Measurements from ENCODE around the gene TERB1.
"Not testable (repeated sequence)": the region's sequence is repeated elsewhere in the genome, so short reads cannot be mapped to it uniquely, and the experiment has no call there.

TERB1 gene

GRCh38 chr16:66811043-66811442 is 9.7 kb upstream of the TERB1 start:
- no peak for DNase-seq

- no peak for DNase-seq
Measured at GRCh38 chr16:66810391-66810790, 9.0 kb upstream of the TERB1 start.

- DNase-seq = no peak
Measured at GRCh38 chr16:66809765-66810164, 8.4 kb upstream of the TERB1 start.

DNA sequence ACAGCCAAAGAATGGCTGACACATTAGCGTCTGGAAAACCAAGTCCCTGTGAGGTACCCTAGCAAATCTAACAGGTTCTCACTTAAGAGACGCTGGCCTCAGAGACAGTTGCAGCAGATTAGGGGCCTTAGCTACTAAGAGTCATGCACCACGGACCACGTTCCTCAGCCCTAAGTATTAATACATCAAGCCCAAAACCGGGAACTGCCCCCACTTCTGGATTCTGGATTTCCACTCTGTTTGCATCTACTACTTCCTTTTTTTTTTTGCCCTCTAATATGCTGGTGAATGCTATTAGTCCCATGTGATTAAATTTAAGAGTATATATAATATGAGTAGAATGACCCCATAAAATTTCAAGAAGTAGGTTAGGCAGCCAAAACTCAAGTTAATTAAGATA is 775 bp upstream of the TERB1 start:
- DNase-seq = no peak

GRCh38 chr16:66800856-66801255 is 528 bp downstream of the TERB1 start:
- DNase-seq = no peak

DNA sequence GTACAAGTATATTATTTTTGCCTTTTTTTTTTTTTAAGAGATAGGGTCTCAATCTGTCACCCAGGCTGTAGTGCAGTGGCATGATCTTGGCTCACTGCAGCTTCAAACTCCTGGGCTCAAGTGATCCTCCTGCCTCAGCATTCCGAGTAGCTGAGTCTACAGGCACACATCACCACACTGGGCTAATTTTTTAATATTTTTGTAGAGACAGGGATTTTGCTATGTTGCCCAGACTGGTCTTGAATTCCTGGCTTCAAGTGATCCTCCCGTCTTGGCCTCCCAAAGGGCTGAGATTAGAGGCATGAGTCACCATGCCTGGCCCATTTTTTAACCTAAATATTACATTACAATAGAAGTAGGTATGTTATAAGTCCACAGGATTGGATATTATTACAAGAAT is 3.2 kb downstream of the TERB1 start:
- no peak for DNase-seq

DNA sequence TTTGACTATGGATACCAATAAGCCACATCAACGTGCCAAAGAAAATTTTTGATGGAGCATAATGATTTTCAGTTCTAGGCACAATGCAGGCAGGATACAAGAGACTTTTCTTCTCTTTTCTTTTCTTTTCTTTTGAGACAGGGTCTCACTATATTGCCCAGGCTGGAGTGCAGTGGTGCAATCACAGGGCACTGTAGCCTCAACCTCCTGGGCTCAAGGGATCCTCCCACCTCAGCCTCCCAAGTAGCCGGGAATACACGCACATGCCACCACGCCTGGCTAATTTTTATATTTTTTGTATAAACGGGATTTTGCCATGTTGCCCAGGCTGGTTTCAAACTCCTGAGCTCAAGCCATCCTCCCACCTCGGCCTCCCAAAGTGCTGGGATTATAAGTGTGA is 7.4 kb downstream of the TERB1 start:
- not testable (repeated sequence) for DNase-seq

- no peak for DNase-seq
Measured at GRCh38 chr16:66790130-66790733, 11.2 kb downstream of the TERB1 start.

- no peak for DNase-seq
Measured at GRCh38 chr16:66787427-66787826, 14.0 kb downstream of the TERB1 start.

DNA sequence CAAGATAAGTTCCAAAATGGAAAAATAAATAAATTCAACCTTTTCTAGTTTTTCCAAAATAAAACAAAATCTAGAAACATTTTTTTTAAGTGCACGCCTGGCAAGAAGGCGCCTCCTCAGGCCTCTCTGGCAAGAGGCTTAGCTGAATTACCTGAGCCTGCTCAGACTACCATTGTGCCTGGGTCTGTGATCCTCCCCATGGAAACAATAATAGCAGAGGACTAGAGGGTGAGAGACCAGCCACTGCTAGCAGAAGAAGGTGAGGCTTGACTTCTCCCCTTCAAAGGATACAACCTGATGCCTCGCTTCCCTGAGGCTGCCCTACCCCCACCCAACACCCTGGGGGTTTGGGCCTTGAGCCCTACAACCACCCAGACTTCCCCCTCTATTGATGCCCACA is 14.8 kb downstream of the TERB1 start:
- DNase-seq = no peak

- DNase-seq = no peak
Measured at GRCh38 chr16:66776457-66776856, 24.9 kb downstream of the TERB1 start.

DNA sequence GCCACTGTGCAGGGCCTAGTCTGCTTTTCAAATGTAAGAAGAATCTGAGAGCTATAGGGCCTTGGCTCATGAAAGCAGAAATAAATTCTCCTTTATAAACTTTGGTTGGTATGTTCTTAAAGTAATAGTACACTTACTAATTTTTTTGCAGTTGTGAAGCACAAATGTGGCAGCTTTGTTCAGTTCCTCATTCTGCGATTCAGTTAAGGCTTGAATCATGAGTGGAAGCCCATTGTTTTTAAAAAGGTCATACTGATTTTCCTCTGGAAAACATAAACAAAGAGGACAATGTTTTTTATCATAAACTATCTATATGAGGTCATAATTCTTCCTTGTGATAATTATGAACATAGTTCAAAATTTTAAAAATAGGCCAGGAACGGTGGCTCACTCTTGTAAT is 26.4 kb downstream of the TERB1 start:
- no peak for DNase-seq

- DNase-seq = no peak
Measured at GRCh38 chr16:66758086-66758485, 43.3 kb downstream of the TERB1 start.

DNA sequence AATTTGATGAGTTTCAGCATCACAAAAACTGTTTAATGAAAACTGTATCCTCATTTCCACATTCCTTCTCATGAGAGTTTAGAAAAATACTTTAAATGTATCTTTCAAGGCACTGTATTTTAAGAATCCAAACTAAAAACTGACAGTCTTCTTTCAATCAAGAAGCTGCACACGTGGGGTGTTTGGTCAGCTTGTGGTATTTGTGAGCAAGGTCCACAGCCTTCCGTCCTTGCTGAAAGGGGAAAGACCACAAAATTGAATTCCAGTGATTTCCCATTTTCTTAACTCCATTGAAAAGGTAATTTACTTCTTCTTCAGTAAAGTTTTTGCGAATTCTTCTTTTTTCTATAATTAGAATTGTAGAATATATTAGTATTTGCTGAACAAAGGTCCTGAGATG is 46.6 kb downstream of the TERB1 start:
- DNase-seq = no peak

DNA sequence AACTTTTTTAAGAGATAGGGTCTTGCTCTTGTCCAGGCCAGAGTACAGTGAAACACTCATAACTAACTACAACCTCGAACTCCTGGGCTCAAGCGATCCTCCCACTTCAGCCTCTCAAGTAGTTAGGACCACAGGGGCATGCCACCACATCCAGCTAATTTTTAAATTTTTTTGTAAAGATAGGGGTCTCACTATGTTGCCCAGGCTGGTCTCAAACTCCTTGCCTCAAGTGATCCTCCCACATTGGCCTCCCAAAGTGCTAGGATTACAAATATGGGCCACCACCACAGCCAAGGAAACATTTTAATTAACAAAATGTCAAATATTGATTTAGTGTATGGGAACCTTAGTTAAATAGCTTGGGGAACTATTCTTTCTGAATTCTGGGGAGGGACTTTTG is 47.2 kb downstream of the TERB1 start:
- DNase-seq = no peak

DNA sequence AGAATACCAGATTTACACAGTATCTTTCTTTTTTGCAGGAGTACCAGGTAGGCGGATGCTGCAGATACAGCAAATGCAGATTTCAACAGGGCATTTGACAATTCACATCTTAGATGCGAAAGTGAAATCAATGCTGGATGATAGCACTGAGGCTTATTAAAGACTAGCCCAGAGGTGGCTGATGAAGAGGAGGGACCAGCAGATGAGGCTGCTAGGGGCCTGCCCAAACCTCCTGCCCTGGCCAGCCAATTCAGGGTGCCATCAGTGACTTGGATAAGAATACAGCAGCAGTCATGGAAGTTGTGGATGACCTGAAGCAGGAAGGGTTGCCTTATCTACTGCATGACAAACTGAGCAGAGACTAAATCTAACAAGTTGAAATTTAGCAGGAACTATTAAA is 48.4 kb downstream of the TERB1 start:
- no peak for DNase-seq

DNA sequence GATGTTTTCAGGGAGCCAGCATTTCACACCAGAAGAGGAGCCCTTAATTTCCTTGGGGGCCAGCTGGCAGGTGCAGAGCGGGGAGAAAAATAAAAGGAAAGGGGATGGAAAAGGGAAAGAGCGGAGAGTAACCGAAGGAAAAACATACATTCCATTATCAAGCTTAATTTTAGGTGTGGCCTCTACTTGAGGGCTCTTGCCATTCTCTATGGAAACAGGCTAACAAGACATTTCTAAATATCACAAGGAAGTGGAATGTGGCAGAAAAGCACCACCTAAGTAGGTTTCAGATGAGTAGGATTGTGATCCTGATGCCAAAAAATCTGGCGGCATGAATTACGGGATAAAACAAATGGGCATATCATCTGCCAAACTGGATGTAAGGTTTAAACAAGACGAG is 49.0 kb downstream of the TERB1 start:
- DNase-seq = no peak

DNA sequence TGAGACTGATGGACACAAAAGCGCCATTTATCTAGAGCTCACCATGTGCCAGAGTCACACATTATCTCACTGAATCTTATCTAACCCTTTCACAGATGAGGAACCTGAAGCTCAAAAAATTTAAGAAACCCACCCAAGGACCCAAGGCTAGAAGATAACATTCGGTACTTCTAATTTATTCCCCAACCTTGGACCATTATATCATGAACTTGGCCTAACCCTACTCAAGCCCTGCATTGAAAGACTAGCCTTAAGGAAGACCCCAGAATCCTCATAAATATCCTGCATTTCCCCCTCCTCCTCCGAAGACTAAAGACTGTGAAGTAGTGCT is 49.4 kb downstream of the TERB1 start:
- no peak for DNase-seq

- peak; percentile 43 for DNase-seq
Measured at GRCh38 chr16:66751303-66751991, 49.9 kb downstream of the TERB1 start, which contains the start of gene DYNC1LI2. DYNC1LI2 (minus strand) TSS chr16:66751609; CDS start chr16:66751591, 18 bp downstream.

DNA sequence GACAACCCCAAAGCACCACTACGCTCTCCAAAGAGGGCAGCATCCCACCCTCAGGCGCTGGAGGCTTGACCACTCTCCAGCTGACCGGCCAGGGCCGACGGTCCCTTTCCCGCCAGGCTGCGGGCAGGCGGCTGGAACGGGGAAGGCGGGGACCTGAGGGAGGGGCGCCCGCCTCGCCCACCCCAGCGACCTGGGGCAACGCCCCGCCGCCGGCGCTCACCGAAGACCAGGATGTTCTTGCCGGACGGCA is 50.4 kb downstream of the TERB1 start:
- DNase-seq = peak; percentile 7

DNA sequence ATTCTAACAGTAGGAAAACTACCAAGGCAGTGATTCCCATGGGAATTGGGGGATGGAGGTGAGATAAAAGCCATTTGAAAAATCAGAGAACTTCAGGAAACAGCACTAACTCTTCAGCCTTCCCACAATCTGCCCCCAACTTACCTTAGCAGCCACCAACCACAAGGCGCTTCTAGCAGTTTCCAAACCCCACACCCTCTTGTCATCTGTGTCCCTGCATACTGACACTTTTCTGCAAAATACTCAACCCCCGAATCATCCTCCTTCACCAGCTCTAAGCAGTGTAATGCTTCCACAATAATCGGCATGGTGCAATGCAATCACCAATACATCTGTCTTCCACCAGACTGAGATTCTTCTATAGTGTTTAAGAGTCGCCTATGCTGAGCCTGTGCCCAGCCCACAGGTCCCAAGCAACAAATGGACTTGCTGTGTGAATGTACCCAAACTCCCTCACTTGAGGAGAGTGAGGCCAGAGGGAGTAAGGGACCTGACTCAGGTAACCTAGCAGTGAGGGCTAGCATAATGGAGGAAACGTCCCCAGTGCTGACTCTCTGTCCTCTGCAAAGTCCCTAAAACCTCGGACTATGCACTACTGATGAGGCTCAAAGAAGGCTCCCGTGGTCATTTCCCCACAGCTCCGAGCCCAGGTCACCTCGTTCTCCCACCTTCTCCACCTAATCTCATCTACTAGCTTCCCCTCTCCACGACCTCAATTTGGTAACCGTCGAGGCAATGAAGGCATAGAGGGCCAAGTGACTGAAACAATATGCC is 50.9 kb downstream of the TERB1 start:
- no peak for DNase-seq

GRCh38 chr16:66746682-66747081 is 54.7 kb downstream of the TERB1 start:
- DNase-seq = no peak

DNA sequence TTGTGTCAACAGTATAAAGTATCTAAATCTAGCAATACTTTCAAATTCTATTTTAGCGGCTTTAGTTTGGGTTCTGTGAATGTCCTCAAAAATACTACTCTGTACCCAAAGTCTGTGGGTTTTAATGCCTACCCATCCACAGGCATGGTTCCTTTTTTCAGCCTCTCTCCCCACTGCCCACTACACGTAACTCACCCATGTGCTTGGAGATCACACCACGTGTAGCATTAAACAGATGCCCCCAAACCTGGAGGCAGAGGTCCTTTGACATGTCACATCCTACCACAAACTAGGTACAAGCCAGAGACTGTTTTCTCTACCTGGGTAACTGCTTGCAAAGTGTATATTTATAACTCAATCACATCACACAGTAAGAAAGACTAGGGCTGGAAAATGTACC is 55.3 kb downstream of the TERB1 start:
- DNase-seq = no peak

DNA sequence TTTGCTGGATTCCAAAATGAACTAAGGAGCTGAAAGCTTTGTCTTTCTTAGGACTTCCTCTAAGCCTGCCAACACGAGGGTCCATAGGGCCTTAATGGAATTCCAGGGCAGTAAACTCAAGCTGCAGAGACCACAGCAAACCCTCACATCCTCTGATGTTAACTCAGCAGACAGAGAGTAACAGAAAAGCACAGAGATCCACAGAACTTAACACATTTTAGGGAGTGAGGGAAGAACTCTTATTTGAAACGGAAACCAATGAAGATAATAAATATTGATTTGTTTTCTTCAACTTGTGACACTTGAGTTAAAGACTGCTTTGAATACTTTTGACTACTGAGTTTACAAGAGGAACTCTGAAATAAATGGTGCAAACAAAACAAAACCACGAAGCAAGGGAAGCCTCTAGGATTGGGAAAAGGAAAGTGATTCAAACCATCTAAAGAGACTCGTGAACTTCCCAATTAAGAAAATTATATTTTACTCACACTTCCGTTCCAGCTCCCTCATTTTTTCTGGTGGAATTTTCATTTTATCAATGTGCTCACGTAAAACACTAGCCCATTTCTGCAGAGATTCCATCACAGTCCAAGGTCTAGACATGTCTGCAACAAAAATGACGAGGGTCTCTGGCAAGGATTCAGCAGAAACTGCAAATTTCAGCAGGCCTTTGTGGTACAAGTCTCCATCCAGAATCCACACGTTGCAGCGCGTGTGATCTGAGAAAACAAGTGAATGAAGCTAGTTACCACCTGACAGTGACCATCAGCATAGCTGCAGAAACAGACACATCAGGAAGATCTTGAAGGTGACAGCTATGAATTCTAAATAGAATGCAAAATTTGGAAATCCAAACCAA is 59.2 kb downstream of the TERB1 start:
- no peak for DNase-seq
